ENCODE measurements around the gene ST7.

ST7 gene

DNA sequence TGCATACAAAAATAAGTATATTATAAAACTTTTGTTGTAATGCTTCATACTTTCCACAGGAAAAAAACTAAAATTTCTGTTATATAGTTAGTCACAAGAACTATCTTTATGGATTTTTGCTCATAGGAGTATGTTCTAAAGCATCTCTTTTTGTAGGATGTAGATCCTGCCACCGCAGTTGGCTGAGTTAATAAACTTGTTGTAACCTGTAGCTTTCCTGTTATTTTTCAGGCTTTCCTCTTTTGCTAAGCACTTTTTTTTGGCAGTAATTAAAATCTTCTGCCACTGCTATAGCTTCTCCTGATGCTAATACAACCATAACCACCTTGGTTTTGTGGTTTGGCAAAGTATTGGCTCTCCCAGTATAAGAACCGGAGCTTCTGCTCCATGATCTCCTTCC, 309.2 kb downstream of the ST7 start:
- H3K4me3 ChIP-seq (ENCODE audit: low read length) = no peak overlapping the region
- TF ChIP-seq ZNF274 (IDR thresholded peaks at IDR 0.05; ENCODE audit: low read depth, low read length) = no peak

- no peak for TF ChIP-seq ZNF274 (IDR thresholded peaks at IDR 0.05; ENCODE audit: low read depth, low read length)
- no peak overlapping the region for H3K4me3 ChIP-seq (ENCODE audit: low read length)
Measured at GRCh38 chr7:117264716-117265115, 311.4 kb downstream of the ST7 start.

DNA sequence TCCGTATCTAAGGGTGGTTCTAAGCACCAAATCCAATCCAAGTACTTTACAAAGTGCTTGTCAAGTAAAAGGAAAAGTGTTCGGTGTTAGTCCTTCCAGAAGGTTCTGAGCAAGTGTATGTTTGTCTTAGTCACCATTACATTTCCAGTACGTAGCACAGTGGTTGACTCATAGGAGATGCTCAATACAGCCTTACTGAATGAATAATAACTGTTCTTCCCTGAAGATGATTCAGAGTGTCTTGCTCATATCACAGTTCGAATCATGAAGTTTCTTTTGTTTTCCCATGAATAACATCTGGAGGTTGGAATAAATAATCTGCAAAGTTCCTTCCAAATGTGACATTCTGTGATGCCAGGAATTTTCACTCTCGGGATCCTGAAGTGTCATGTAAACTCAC, 316.1 kb downstream of the ST7 start:
- H3K4me3 ChIP-seq (ENCODE audit: low read length) = no peak overlapping the region
- TF ChIP-seq ZNF274 (IDR thresholded peaks at IDR 0.05; ENCODE audit: low read depth, low read length) = no peak

- H3K4me3 ChIP-seq (ENCODE audit: low read length) = no peak overlapping the region
- TF ChIP-seq ZNF274 (IDR thresholded peaks at IDR 0.05; ENCODE audit: low read depth, low read length) = no peak
Measured at GRCh38 chr7:117269886-117270285, 316.6 kb downstream of the ST7 start.

DNA sequence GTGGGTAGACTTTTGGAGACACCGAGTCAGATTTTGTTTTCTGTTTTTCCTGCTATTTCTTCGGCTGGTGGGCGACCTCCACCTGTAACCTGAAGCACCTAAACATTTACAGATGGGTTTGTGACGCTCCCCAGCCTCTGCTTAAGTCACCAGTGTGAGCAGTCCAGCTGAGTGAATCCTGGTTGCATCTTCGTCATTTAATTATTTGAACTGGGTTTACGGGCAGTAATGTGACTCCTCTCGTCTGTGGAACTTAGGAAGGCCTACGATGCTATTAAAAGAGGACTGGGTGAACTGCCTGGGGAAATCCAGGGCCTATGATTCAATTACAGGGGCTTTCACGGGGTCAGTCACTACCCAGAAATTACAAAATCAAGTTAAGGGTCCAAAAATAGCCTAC, 317.1 kb downstream of the ST7 start:
- TF ChIP-seq ZNF274 (IDR thresholded peaks at IDR 0.05; ENCODE audit: low read depth, low read length) = no peak
- H3K4me3 ChIP-seq (ENCODE audit: low read length) = no peak overlapping the region

GRCh38 chr7:117271566-117271965, 318.3 kb downstream of the ST7 start:
- TF ChIP-seq ZNF274 (IDR thresholded peaks at IDR 0.05; ENCODE audit: low read depth, low read length) = no peak
- H3K4me3 ChIP-seq (ENCODE audit: low read length) = no peak overlapping the region

DNA sequence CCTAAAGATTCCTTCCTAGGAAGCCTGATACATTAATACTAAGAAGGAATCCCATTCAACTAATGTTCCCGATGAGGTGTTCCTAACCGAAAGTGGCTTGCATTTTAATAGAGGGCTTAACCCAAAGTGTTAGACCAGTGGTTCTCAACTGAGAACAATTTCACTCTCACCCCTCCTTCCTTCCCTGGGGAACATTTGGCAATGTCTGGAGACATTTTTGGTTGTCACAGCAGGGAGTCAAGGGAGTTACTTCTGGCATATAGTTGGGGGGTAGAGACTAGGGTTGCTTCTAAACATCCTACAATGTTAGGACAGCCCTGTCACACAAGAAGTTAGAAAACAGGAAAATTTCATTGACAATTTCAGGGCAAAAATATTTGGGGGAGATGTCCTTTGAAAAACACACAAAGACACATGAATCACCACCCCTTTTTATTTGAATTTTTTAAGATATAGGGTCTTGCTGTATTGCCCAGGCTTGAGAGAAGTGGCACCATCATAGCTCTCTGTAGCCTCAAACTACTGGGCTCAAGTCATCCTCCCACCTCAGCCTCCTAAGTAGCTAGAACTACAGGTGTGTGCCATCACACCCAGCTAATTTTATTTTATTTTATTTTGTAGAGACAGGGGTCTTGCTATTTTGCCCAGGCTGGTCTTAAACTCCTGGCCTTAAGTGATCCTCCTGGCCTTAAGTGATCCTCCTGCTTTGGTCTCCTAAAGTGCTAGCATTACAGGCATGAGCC, 318.9 kb downstream of the ST7 start:
- TF ChIP-seq ZNF274 (IDR thresholded peaks at IDR 0.05; ENCODE audit: low read depth, low read length) = no peak
- H3K4me3 ChIP-seq (ENCODE audit: low read length) = no peak overlapping the region

GRCh38 chr7:117273325-117273724, 320.0 kb downstream of the ST7 start:
- H3K4me3 ChIP-seq (ENCODE audit: low read length) = no peak overlapping the region
- no peak for TF ChIP-seq ZNF274 (IDR thresholded peaks at IDR 0.05; ENCODE audit: low read depth, low read length)

DNA sequence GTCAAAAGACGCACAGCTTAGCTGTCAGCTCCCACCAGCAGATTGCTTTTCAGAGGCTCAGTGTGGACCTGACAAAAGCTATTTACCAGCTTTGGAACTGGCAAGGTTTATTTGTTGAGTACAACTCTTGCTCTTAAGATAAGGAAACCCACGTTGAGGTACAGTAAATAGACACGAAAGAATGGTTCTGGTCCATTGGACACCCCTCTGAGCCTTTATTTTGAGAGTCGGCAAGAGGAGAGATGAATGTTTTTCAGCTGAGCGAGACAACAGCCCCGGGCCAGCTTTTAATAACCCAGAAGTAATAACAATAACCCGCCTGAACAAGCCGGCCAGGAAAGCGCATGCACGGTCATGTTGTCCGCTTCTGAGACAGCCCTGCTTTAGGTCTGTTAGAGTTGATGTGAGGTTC, 320.5 kb downstream of the ST7 start:
- no peak overlapping the region for H3K4me3 ChIP-seq (ENCODE audit: low read length)
- no peak for TF ChIP-seq ZNF274 (IDR thresholded peaks at IDR 0.05; ENCODE audit: low read depth, low read length)

- TF ChIP-seq ZNF274 (IDR thresholded peaks at IDR 0.05; ENCODE audit: low read depth, low read length) = no peak
- H3K4me3 ChIP-seq (ENCODE audit: low read length) = no peak overlapping the region
Measured at GRCh38 chr7:117274951-117275350, 321.6 kb downstream of the ST7 start.

DNA sequence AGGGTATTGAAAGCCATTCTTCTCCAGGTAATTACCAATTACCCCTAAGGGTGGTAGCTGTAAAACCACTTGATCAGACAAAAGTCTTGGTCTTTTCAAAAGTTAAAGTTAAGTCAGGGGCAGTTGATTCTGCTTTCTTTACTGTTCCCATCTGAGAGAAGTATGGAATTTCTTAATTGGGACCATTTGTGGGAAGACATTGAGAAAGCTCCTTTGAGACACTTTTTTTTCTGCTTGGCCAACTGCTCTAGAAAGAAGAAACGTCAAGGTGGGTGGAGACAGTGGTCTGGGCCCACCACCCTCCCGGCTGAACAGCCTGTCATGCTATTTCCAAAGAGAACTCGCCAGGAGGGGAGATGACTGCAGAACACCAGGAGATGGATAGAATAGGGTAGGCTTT, 324.3 kb downstream of the ST7 start:
- TF ChIP-seq ZNF274 (IDR thresholded peaks at IDR 0.05; ENCODE audit: low read depth, low read length) = no peak
- H3K4me3 ChIP-seq (ENCODE audit: low read length) = no peak overlapping the region

DNA sequence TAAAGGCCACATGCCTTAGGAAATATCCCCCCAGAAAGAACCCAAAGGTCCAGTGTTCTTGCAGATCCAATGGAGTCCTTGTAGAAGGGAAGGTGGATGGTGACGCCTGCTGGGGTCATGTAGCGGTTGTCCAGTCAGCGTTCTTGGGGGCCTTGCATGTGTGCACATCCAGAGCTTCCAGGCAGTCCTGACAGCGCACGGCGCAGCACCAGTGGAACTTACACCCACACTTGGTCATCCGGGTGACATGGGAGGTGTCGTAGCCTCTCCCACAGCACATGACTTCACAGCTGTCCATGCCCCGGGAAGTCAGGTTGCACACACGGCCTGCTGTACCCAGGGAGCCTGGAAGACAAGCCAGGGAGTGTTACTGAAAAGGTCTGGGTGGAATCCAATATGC, 324.7 kb downstream of the ST7 start:
- no peak for TF ChIP-seq ZNF274 (IDR thresholded peaks at IDR 0.05; ENCODE audit: low read depth, low read length)
- H3K4me3 ChIP-seq (ENCODE audit: low read length) = no peak overlapping the region

- TF ChIP-seq ZNF274 (IDR thresholded peaks at IDR 0.05; ENCODE audit: low read depth, low read length) = no peak
- no peak overlapping the region for H3K4me3 ChIP-seq (ENCODE audit: low read length)
Measured at GRCh38 chr7:117279203-117279602, 325.9 kb downstream of the ST7 start.
